BLaER1 treated with 17β-estradiol and CSF1 and Interleukin-3, amounts not matched to agents 10 nM and 100 nM (cell line): ENCODE data around the gene CCL27.
A peak's percentile ranks its signal among the peaks of the same experiment; 100 is the strongest.

Experiments used
- H3K27ac ChIP-seq, 11 experiments: shearing (Covaris generic); formaldehyde crosslinking; 2 replicates each; pipeline ENCODE4 v1.8.1; 2022
- H3K27me3 ChIP-seq, 11 experiments: shearing (Covaris generic); formaldehyde crosslinking; 2 replicates each; pipeline ENCODE4 v1.8.1; 2022
- H3K36me3 ChIP-seq, 11 experiments: shearing (Covaris generic); formaldehyde crosslinking; 2 replicates each; pipeline ENCODE4 v1.8.1; 2022
- H3K4me1 ChIP-seq, 10 experiments: shearing (Covaris generic); formaldehyde crosslinking; 2 replicates each; pipeline ENCODE4 v1.8.1; 2022
- H3K4me2 ChIP-seq, 11 experiments: shearing (Covaris generic); formaldehyde crosslinking; 2 replicates each; pipeline ENCODE4 v1.8.1; 2022
- H3K4me3 ChIP-seq, 10 experiments: shearing (Covaris generic); formaldehyde crosslinking; 2 replicates each; pipeline ENCODE4 v1.8.1; 2022
- H3K9ac ChIP-seq, 11 experiments: shearing (Covaris generic); formaldehyde crosslinking; 2 replicates each; pipeline ENCODE4 v1.8.1; 2022
- H3K9me3 ChIP-seq, 11 experiments: shearing (Covaris generic); formaldehyde crosslinking; replicated peaks in 1 of 11; 2 replicates each; pipeline ENCODE4 v1.8.1; 2022
- H4K20me1 ChIP-seq, 11 experiments: shearing (Covaris generic); formaldehyde crosslinking; 2 replicates each; pipeline ENCODE4 v1.8.1; 2022
- Cebpa-rat ChIP-seq, 11 experiments: shearing (Covaris generic); IDR thresholded peaks; 2 replicates each; pipeline ENCODE4 v1.8.1; 2022

Gene CCL27

GRCh38 chr9:34620061-34620994 lies 42.1 kb downstream of the CCL27 start, which contains the start of gene DCTN3:
DCTN3 (minus strand) TSS chr9:34620495; CDS start chr9:34620464, 31 bp downstream.
- TF ChIP-seq Cebpa-rat (IDR thresholded peaks at IDR 0.05): no peak
- Histone ChIP-seq H4K20me1 (peaks cover 0 to 5% (median 0%) of the 10 kb centered on the region in 11 experiments; a peak in 3 of 22 replicates), H3K27me3 (peaks cover 47 to 72% (median 65%) of the 10 kb centered on the region in 11 experiments), H3K4me2 (peak within 1 kb of the TSS; percentile 75 to 90 (median 85)), H3K4me1 (peaks cover 6 to 16% (median 11%) of the 10 kb centered on the region in 10 experiments; a peak in 17 of 20 replicates), H3K9ac (peak within 1 kb of the TSS; percentile 67 to 79 (median 77); a peak in 21 of 22 replicates), H3K36me3 (peaks cover 0 to 30% (median 20%) of the 10 kb centered on the region in 11 experiments; a peak in 14 of 22 replicates), H3K27ac (peak within 1 kb of the TSS in 10 of 11 experiments; percentile 32 to 69 (median 54); a peak in 15 of 22 replicates), H3K9me3 (peaks cover 18 to 44% (median 30%) of the 10 kb centered on the region in 11 experiments; a peak in 20 of 22 replicates), H3K4me3 (peak within 1 kb of the TSS; percentile 70 to 80 (median 74))

DNA sequence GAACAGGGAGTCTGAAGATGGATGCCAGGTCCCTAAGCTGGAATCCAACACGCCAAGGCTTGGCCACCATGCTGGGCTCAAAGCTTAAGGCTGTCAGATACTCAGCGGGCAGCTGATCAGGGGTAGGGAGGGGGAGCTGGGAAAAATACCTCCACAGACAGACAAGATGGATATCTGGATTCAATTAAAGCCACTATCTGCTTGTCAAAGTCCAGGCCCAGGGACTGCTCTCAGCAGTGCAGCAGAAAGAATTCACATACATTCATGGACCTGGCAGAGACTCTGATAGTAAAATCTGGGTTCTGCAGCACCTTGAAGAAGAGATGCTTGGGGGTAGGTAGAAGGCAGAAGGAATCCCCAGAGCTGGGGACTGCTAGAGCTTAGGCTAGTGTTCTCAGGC lies 47.3 kb downstream of the CCL27 start:
- Histone ChIP-seq H3K9me3 (peaks cover 0 to 8% (median 4%) of the 10 kb centered on the region in 11 experiments; a peak in 16 of 22 replicates), H3K9ac (no peak overlapping the region), H3K27me3 (peaks cover 5 to 20% (median 13%) of the 10 kb centered on the region in 11 experiments; a peak in 21 of 22 replicates), H3K4me3 (no peak overlapping the region), H3K4me2 (no peak overlapping the region), H3K36me3 (peaks cover 0 to 37% (median 22%) of the 10 kb centered on the region in 11 experiments; a peak in 15 of 22 replicates), H4K20me1 (no peaks in the 10 kb centered on the region), H3K4me1 (peaks cover 26 to 36% (median 33%) of the 10 kb centered on the region in 10 experiments), H3K27ac (no peak overlapping the region)
- no peak for TF ChIP-seq Cebpa-rat (IDR thresholded peaks at IDR 0.05)

DNA sequence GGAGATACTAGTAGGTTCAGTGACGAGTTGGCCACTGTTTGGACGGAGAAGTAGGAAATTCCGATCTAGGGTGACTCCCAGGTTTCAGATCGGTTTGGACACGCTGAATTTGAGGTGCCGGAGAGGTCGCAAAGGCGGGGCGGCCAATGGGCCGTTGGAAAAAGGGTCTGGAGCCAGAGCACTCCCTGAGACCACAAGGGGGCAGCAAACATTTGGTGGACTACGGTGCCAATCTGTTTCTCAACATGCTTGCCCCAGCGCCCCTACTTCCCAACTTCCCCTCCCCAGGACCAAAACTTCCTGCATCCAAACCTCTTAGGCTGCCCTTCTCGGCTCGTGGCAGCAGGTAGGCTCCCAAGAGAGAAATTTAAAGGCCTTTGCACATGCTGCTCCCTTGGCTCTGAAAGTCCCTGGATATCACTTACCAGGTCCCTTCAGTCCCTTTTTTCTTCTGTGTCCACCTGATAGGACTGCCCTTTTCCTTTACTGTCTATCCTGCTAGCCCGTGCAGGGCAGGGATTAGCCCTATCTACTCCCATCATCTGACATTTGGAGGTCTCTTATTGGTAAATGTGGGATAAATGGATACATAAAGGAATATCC lies 49.6 kb downstream of the CCL27 start:
- no peak; a peak in 1 of 22 replicates for TF ChIP-seq Cebpa-rat (IDR thresholded peaks at IDR 0.05)
- peak overlapping the region; percentile 89 to 96 (median 94) for H3K9ac ChIP-seq
- H3K27ac ChIP-seq: peak overlapping the region in 9 of 11 experiments; percentile 87 to 97 (median 95); a peak in 18 of 22 replicates
- peak overlapping the region; percentile 92 to 99 (median 97) for H3K4me2 ChIP-seq
- H3K4me1 ChIP-seq: peaks cover 19 to 29% (median 26%) of the 10 kb centered on the region in 10 experiments
- no peaks in the 10 kb centered on the region for H4K20me1 ChIP-seq
- H3K9me3 ChIP-seq: 0 out of 22 replicates have a peak, but pooled peaks cover 0 to 5% (median 0%) of the 10 kb centered on the region in 11 experiments
- peaks cover 0 to 33% (median 18%) of the 10 kb centered on the region in 11 experiments; a peak in 15 of 22 replicates for H3K36me3 ChIP-seq
- peak overlapping the region; percentile 71 to 88 (median 80) for H3K4me3 ChIP-seq
- H3K27me3 ChIP-seq: no peaks in the 10 kb centered on the region; a peak in 1 of 22 replicates
